Left lung (tissue), 10 donors: ENCODE data around the gene DMPK. TPM values are rescaled to one million over a fixed set of nuclear protein-coding genes. Genes with fewer than 3 reads are reported as not detected.
A peak's percentile ranks its signal among the peaks of the same experiment; 100 is the strongest.

Experiments used
- ATAC-seq: fragments of 200-7000 bp; cut with Tn5 transposase; one replicate; pipeline ENCODE4 v1.9.1; 2020; ENCODE audit warnings: moderate library complexity
- DNase-seq, 4 donors: peaks; one replicate each; pipeline ENCODE4 v3.0.0-alpha.2; 2013 to 2020
- H3K27ac ChIP-seq, 2 donors: fragments of 200-600 bp; sonication (generic) in 1 of 2; one replicate each; pipeline versions ENCODE4 v1.5.0 to v1.8.0; 2020 to 2021
- H3K27me3 ChIP-seq, 2 donors: fragments of 200-600 bp; sonication (generic) in 1 of 2; one replicate each; pipeline versions ENCODE4 v1.5.0 to v1.8.0; 2020 to 2021
- H3K36me3 ChIP-seq, 2 donors: fragments of 200-600 bp; sonication (generic) in 1 of 2; one replicate each; pipeline versions ENCODE4 v1.5.0 to v1.8.0; 2020 to 2021
- H3K4me1 ChIP-seq, 2 donors: fragments of 200-600 bp; one replicate each; pipeline ENCODE4 v1.8.0; 2021
- H3K4me3 ChIP-seq, 2 donors: fragments of 200-600 bp; sonication (generic) in 1 of 2; one replicate each; pipeline versions ENCODE4 v1.5.0 to v1.8.0; 2020 to 2021; ENCODE audit warnings: mild to moderate bottlenecking in 1 of 2
- H3K9me3 ChIP-seq, 2 donors: fragments of 200-600 bp; sonication (generic) in 1 of 2; one replicate each; pipeline versions ENCODE4 v1.5.0 to v1.8.0; 2020 to 2021
- intact Hi-C, 2 donors: fragments of 100-400 bp; cut with DNase I; formaldehyde crosslinking; loops; one replicate each; pipeline versions ENCODE4 v1.11.2 to v1.14.2; 2022
- polyA plus RNA-seq, 6 donors: library from polyadenylated mRNA; unstranded; fragments of 120-200 nt; gene quantifications; one replicate each; pipeline ENCODE4 v1.2.1, GENCODE V29; 2013; ENCODE audit not compliant: insufficient read length in 6 of 6
- total RNA-seq, 2 donors: library from RNA; stranded (reverse); fragmentation: NEBNext Ultra II Directional; extraction: Animal tissue kit (Norgen Biotek cat#: 25700); gene quantifications; one replicate each; pipeline ENCODE4 v1.2.1, GENCODE V29; 2021
- TF ChIP-seq, protein P1 (sequence below), 2 donors: fragments of 200-600 bp; sonication (generic) in 1 of 2; IDR thresholded peaks; one replicate each; pipeline versions ENCODE4 v1.5.0 to v1.8.0; 2021; ENCODE audit warnings: antibody characterized with exemption in 2 of 2
- donor health status: DM: no; HTN: yes; CAD: no.
- donor health status: DM: no; HTN: no; CAD: no.

The DMPK gene
- total and polyA plus RNA-seq, 8 donors = 44.6 to 81.7 (median 58.6) TPM

DNA sequence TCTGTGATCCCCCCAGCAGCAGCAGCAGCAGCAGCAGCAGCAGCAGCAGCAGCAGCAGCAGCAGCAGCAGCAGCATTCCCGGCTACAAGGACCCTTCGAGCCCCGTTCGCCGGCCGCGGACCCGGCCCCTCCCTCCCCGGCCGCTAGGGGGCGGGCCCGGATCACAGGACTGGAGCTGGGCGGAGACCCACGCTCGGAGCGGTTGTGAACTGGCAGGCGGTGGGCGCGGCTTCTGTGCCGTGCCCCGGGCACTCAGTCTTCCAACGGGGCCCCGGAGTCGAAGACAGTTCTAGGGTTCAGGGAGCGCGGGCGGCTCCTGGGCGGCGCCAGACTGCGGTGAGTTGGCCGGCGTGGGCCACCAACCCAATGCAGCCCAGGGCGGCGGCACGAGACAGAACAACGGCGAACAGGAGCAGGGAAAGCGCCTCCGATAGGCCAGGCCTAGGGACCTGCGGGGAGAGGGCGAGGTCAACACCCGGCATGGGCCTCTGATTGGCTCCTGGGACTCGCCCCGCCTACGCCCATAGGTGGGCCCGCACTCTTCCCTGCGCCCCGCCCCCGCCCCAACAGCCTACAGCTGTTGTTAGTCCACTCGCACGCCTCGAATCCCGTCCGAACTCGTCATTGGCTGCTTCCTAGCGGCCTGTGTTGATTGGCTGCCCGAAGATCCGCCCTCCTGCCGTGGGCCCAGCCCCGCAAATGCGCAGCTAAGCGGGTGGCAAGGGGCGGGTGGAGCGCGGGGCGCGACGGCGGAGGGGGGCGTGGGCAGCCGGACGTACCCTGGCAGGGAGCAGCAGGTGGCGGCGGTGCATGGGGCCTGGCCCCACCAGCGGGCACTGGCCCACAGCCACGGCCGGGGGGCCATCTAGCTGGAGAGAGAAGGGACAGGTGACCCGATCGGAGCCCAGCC is 11.8 kb downstream of the DMPK start:
- peak overlapping the region; percentile 43 to 68 for H3K4me3 ChIP-seq
- peak overlapping the region; percentile 77 to 94 for H3K27ac ChIP-seq
- TF ChIP-seq, protein P1, sequence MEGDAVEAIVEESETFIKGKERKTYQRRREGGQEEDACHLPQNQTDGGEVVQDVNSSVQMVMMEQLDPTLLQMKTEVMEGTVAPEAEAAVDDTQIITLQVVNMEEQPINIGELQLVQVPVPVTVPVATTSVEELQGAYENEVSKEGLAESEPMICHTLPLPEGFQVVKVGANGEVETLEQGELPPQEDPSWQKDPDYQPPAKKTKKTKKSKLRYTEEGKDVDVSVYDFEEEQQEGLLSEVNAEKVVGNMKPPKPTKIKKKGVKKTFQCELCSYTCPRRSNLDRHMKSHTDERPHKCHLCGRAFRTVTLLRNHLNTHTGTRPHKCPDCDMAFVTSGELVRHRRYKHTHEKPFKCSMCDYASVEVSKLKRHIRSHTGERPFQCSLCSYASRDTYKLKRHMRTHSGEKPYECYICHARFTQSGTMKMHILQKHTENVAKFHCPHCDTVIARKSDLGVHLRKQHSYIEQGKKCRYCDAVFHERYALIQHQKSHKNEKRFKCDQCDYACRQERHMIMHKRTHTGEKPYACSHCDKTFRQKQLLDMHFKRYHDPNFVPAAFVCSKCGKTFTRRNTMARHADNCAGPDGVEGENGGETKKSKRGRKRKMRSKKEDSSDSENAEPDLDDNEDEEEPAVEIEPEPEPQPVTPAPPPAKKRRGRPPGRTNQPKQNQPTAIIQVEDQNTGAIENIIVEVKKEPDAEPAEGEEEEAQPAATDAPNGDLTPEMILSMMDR (IDR thresholded peaks at IDR 0.05) = peak; percentile 93 to 95
- ATAC-seq (peak; percentile 75), DNase-seq (peak; percentile 95 to 98 (median 96))
- peaks cover 16 to 54% of the 10 kb centered on the region in 2 donors for H3K4me1 ChIP-seq
- peaks cover 0 to 98% of the 10 kb centered on the region in 2 donors for H3K27me3 ChIP-seq
- H3K9me3 ChIP-seq = no peaks in the 10 kb centered on the region
- peaks cover 0 to 16% of the 10 kb centered on the region in 2 donors for H3K36me3 ChIP-seq
- intact Hi-C loops = no loop called here

GRCh38 chr19:45769821-45770191 is 12.5 kb downstream of the DMPK start:
- TF ChIP-seq, protein P1 (IDR thresholded peaks at IDR 0.05) = no peak
- H3K4me3 ChIP-seq = peak overlapping the region; percentile 43 to 68
- H3K36me3 ChIP-seq = peaks cover 0 to 13% of the 10 kb centered on the region in 2 donors
- intact Hi-C loops = no loop called here
- ATAC-seq = peak; percentile 1
- peaks cover 16 to 54% of the 10 kb centered on the region in 2 donors for H3K4me1 ChIP-seq
- no peaks in the 10 kb centered on the region for H3K9me3 ChIP-seq
- H3K27me3 ChIP-seq = peaks cover 0 to 100% of the 10 kb centered on the region in 2 donors
- peak overlapping the region; percentile 77 to 94 for H3K27ac ChIP-seq
- DNase-seq = peak in 2 of 4 donors; percentile 55 to 75

- peaks cover 0 to 7% of the 10 kb centered on the region in 2 donors for H3K36me3 ChIP-seq
- peaks cover 16 to 54% of the 10 kb centered on the region in 2 donors for H3K4me1 ChIP-seq
- TF ChIP-seq, protein P1 (IDR thresholded peaks at IDR 0.05) = no peak
- no peaks in the 10 kb centered on the region for H3K9me3 ChIP-seq
- intact Hi-C loops = no loop called here
- peak; percentile 62 for ATAC-seq
- peak; percentile 97 to 99 (median 98) for DNase-seq
- peaks cover 0 to 100% of the 10 kb centered on the region in 2 donors for H3K27me3 ChIP-seq
- peak within 1 kb of the TSS; percentile 82 to 95 for H3K27ac ChIP-seq
- H3K4me3 ChIP-seq = peak within 1 kb of the TSS; percentile 64 to 68
These were observed 13.1 kb downstream of the DMPK start, which contains the start of gene SIX5 for GRCh38 chr19:45768984-45769782. SIX5 (minus strand) TSS chr19:45769252; CDS start chr19:45768844, 408 bp downstream.

DNA sequence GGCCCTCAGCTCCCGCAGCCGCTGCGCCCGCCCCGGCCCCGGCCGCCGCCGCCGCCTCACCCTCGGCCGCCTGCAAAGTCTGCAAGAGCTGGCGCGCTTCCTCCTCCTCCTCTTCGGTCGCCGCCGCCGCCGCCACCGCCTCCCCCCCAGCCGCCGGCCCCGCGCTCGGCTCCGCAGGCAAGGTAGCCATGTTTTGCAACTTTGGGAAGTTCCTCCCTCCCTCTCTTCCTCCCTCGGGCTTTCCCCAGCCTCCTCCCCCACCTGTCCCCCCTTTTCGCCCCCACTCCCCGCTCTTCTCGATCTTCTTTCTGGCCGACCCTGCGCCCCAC is 13.7 kb downstream of the DMPK start:
- intact Hi-C loops = no loop called here
- peaks cover 16 to 54% of the 10 kb centered on the region in 2 donors for H3K4me1 ChIP-seq
- DNase-seq = peak in 1 of 4 donors; percentile 87
- peaks cover 0 to 7% of the 10 kb centered on the region in 2 donors for H3K36me3 ChIP-seq
- peaks cover 0 to 100% of the 10 kb centered on the region in 2 donors for H3K27me3 ChIP-seq
- TF ChIP-seq, protein P1 (IDR thresholded peaks at IDR 0.05) = no peak
- ATAC-seq = no peak
- peak overlapping the region; percentile 64 to 68 for H3K4me3 ChIP-seq
- H3K9me3 ChIP-seq = no peaks in the 10 kb centered on the region
- H3K27ac ChIP-seq = peak overlapping the region; percentile 82 to 95
